NAMALWA (cell line): ENCODE results near the gene KDM1B.
"Not testable (repeated sequence)": the region's sequence is repeated elsewhere in the genome, so short reads cannot be mapped to it uniquely, and the experiment has no call there.

Experiments used
- DNase-seq: peaks from one replicate; pipeline ENCODE4 v3.0.0-alpha.2; 2015; ENCODE audit warnings: low spot score

The KDM1B gene

GRCh38 chr6:18231856-18232255 is 76.6 kb downstream of the KDM1B start:
- DNase-seq, result not testable (repeated sequence)

- DNase-seq, result not testable (repeated sequence)
Observed at GRCh38 chr6:18233770-18234169, 78.5 kb downstream of the KDM1B start.

DNA sequence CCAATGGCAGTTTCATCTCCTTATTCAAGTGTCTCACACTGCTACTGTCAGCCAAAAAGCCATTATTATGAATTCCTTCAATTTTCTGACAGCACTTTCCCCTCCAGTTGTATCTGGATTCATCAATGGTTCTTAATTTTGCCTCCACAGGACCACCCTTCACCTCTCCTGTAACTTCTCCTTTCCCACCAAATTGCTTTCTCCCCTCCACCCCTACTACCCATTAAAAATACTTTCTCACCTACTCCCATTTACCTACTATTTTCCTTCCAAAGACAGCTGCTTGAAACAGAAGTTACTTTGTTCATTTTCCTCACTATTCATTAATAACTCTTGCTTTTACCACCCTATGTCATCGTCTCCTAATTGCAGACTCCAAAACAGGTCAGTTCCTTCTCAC is 79.3 kb downstream of the KDM1B start:
- DNase-seq, result no peak

- no peak for DNase-seq
Observed at GRCh38 chr6:18235524-18235923, 80.3 kb downstream of the KDM1B start.

DNA sequence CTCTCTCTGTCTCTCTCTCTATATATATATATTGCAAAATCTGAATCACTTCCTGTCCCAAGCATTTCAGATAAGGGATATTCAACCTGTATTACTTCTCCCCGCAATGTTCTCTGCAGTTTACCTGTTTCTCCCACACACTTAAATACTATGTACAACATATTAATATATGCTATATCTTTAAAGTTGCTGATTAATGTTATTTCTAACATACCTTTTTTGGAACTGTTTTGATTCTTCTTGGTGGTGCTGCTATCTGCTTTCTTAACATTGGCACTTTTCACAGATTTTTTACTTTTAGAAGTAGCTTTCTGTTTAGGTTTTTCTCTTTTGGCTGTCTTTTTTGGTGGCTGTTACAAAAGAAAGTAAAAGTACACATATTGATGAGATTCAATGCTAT is 81.9 kb downstream of the KDM1B start:
- DNase-seq, result no peak

- no peak for DNase-seq
Observed at GRCh38 chr6:18240230-18240629, 85.0 kb downstream of the KDM1B start.

- DNase-seq, result no peak
Observed at GRCh38 chr6:18241208-18242038, 86.2 kb downstream of the KDM1B start.

DNA sequence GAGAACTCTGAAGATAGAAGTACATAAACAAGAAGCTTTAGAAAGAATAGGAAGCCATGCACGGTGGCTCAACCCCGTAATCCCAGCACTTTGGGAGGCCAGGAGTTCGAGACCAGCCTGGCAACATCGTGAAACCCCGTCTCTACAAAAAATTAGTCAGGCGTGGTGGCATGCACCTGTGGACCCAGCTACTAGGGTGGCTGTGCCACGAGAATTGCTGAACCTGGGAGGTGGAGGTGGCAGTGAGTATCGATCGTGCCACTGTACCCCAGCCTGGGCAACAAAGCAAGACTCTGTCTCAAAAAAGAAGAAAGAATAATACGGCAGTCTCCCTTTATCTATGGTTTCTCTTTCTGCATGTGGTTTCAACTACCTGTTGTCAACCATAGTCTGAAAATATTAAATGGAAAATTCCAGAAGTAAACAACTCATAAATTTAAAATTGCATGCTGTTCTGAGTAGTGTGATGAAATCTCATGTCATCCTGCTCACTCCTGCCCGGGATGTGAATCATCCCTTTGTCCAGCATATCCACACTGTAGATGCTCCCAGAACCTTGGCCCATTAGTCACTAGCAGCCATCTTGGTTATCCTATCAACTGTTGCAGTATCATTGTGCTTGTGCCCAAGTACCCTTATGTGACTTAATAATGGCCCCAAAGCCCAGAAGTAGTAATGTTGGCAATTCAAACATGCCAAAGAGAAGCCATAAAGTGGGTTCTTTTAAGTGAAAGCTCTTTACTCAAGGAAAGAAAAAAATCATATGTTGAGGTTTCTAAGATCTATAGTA is 87.0 kb downstream of the KDM1B start:
- no peak for DNase-seq

GRCh38 chr6:18243302-18243893 is 88.2 kb downstream of the KDM1B start:
- no peak for DNase-seq

DNA sequence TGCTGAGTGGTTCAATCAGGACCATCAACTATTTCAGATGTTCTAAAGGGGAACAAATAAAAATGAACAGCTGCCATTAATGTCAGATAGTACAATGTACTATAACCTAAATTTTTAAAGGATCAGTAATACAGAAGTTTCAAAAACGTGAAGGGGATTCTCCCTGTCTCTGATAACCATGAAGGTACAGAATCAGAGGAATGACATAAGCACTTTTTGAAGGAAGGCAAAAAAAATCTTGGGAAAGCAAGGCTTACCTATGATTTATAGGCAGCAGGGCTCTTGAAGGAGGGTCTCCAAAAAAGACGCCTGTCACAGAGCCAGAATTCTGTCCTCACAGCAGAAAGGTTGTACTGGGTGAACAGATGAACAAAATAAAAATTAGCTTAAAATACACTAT is 89.0 kb downstream of the KDM1B start:
- DNase-seq, result no peak

- DNase-seq, result no peak
Observed at GRCh38 chr6:18245079-18245478, 89.9 kb downstream of the KDM1B start.

GRCh38 chr6:18245642-18246041 is 90.4 kb downstream of the KDM1B start:
- no peak for DNase-seq

- no peak for DNase-seq
Observed at GRCh38 chr6:18246205-18246604, 91.0 kb downstream of the KDM1B start.

- no peak for DNase-seq
Observed at GRCh38 chr6:18247002-18247401, 91.8 kb downstream of the KDM1B start.

- DNase-seq, result no peak
Observed at GRCh38 chr6:18248698-18249097, 93.5 kb downstream of the KDM1B start.

GRCh38 chr6:18249271-18249670 is 94.0 kb downstream of the KDM1B start:
- no peak for DNase-seq

GRCh38 chr6:18253635-18254034 is 98.4 kb downstream of the KDM1B start:
- DNase-seq, result no peak

DNA sequence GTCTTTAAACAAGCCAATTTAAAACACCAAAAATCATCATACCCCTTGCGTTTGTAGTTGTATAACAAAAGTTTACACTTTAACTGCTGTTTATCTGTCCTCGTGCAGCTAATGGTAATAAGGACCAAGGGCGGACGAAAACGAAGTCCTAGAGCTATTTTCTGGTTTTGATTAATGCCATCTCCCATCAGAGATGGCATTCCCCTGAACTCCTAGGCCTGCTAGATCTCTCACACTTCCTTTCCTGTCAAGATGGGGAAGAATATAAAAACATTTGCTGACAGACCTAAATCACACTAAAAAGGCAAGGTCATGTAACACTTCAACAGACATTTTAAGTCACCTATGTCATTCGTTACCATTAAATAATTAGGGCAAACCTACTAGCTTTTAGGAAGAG is 99.6 kb downstream of the KDM1B start:
- DNase-seq, result no peak

DNA sequence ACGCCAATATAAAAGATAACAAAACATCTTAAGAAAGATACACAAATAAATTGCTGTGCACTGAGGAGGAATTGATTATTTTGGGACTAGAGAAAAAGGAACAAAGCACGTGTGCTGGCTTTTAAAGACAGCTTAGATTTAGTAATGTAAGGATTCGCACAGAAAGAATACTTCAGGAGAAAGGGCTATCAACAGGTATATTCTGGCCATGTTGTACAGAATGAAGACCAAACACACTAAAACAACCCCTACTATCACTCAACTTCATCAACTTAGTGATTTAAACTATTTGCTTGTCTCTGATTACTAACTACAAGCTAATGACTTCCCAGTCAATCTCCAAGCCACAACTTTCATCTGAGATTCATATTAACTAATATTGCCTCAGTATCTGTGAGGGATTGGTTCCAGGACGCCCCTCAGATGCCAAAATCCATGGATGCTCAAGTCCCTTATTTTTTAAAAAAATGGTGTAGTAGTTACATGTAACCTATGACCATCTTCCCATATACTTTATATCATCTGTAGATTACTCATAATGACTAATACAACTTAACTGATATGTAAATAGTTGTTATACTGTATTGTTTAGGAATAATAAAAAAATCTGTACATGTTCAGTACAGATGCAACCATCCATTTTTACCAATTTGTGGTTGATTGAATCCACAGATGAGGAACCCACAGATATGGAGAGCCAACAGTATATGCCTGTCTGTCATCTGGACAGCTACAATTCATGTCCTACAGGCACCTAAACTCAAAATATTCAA is 104.6 kb downstream of the KDM1B start:
- no peak for DNase-seq

GRCh38 chr6:18260448-18261106 is 105.4 kb downstream of the KDM1B start:
- peak; percentile 65 for DNase-seq

GRCh38 chr6:18261877-18262276 is 106.7 kb downstream of the KDM1B start:
- no peak for DNase-seq
